ENCODE results near the gene NHP2. TPM values are rescaled to one million over a fixed set of nuclear protein-coding genes. Genes with fewer than 3 reads are reported as not detected.

Gene NHP2
- total and polyA plus RNA-seq, 9 of the 15 experiments (the other 6 are each of a cell fraction or from before 2014, with no cell fraction given) = 52.8 to 622 (median 144) TPM

DNA sequence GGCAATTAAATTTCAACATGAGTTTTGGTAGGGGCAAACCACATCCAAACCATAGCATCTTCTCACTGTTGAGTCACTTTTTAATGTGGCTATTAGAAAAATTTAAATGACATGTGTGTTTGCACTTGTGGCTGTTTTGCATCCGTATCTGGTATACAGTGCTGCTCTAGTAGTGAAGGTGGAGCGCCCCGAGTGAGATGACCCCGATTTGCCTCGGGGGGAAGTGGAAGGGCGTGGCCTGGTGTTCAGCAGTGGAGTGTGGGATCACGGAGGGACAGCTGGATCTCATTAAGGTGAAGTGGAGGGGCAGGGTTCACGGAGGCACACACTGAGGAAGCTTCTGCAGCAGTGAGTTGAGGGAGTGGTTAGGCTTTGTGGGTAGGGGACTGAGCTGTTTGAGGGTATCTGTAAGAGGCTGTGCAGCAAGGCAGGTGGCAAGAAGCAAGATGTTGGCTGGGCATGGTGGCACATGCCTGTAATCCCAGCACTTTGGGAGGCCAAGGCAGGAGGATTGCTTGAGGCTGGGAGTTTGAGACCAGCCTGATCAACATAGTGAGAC, 39.6 kb upstream of the NHP2 start:
- FAIRE-seq (no peak), DNase-seq (ENCODE audit: extremely low read depth in 1 of 4, low spot score in 3 of 4) (peak in 1 of 4 experiments; percentile 7), ATAC-seq (no peak)
- H3K36me3 ChIP-seq (ENCODE audit: control insufficient read depth, insufficient read depth, low read length) = no peaks in the 10 kb centered on the region
- peak overlapping the region; percentile 70; the same call in 1 of the 2 replicates for H2AFZ ChIP-seq (ENCODE audit: low read depth, low read length)
- TF ChIP-seq HDAC3 (IDR thresholded peaks at IDR 0.05; ENCODE audit: borderline replicate concordance, partially characterized antibody) = no peak
- TF ChIP-seq, protein P1, sequence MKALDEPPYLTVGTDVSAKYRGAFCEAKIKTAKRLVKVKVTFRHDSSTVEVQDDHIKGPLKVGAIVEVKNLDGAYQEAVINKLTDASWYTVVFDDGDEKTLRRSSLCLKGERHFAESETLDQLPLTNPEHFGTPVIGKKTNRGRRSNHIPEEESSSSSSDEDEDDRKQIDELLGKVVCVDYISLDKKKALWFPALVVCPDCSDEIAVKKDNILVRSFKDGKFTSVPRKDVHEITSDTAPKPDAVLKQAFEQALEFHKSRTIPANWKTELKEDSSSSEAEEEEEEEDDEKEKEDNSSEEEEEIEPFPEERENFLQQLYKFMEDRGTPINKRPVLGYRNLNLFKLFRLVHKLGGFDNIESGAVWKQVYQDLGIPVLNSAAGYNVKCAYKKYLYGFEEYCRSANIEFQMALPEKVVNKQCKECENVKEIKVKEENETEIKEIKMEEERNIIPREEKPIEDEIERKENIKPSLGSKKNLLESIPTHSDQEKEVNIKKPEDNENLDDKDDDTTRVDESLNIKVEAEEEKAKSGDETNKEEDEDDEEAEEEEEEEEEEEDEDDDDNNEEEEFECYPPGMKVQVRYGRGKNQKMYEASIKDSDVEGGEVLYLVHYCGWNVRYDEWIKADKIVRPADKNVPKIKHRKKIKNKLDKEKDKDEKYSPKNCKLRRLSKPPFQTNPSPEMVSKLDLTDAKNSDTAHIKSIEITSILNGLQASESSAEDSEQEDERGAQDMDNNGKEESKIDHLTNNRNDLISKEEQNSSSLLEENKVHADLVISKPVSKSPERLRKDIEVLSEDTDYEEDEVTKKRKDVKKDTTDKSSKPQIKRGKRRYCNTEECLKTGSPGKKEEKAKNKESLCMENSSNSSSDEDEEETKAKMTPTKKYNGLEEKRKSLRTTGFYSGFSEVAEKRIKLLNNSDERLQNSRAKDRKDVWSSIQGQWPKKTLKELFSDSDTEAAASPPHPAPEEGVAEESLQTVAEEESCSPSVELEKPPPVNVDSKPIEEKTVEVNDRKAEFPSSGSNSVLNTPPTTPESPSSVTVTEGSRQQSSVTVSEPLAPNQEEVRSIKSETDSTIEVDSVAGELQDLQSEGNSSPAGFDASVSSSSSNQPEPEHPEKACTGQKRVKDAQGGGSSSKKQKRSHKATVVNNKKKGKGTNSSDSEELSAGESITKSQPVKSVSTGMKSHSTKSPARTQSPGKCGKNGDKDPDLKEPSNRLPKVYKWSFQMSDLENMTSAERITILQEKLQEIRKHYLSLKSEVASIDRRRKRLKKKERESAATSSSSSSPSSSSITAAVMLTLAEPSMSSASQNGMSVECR (CRISPR knock-in tag; IDR thresholded peaks at IDR 0.05) = no peak
- H3K4me3 ChIP-seq = no peak overlapping the region
- no peak overlapping the region for H3K27ac ChIP-seq (ENCODE audit: extremely low read depth, low read depth, low read length)
- H3K4me1 ChIP-seq (replicated peaks in 1 of 2; ENCODE audit: control insufficient read depth in 2 of 2, insufficient read depth in 2 of 2, low read length in 2 of 2) = peaks cover 0 to 8% of the 10 kb centered on the region in 2 experiments; a peak in 2 of 5 replicates
- H3K27me3 ChIP-seq (ENCODE audit: control insufficient read depth in 2 of 2, insufficient read depth in 2 of 2, low read length in 2 of 2) = peaks cover 5 to 16% of the 10 kb centered on the region in 2 experiments; a peak in 3 of 5 replicates
- CTCF ChIA-PET (ENCODE audit: low intra/inter-chr PET ratio) = interaction anchor here (0.6 kb wide), 1 partner anchor 124 kb away, joined by 3 read pairs; no protein-coding TSS in a partner anchor
- no peak overlapping the region for H3K4me2 ChIP-seq (ENCODE audit: insufficient read depth, low read length)
- no peaks in the 10 kb centered on the region for H4K20me1 ChIP-seq (replicated peaks; ENCODE audit: control insufficient read depth, insufficient read depth, low read length)
- BruUV-seq (replicated peaks) = no TSS peak
- H3K79me2 ChIP-seq (ENCODE audit: control insufficient read depth, insufficient read depth, low read length) = no peaks in the 10 kb centered on the region
- H3K9me1 ChIP-seq (ENCODE audit: control insufficient read depth, insufficient read depth, low read length) = no peaks in the 10 kb centered on the region
- in situ Hi-C loops (cut with MboI) = no loop called here
- intact Hi-C loops (cut with micrococcal nuclease) = no loop called here
- no peak overlapping the region; a peak in 1 of 4 replicates for H3K9ac ChIP-seq (ENCODE audit: insufficient read depth in 1 of 2, low read depth in 2 of 2, low read length in 2 of 2)
- POLR2A ChIA-PET = interaction anchor here (0.9 kb wide), 1 partner anchor 11 kb away, joined by 3 read pairs; the partner anchor contains the start of gene HNRNPAB
- WGBS (ENCODE audit: insufficient coverage, low coverage, missing lambda C conversion rate) = 12% methylated on average over 8 of the region's 8 CpGs
- H3K9me3 ChIP-seq (replicated peaks; ENCODE audit: control insufficient read depth, insufficient read depth, low read depth, low read length) = no peaks in the 10 kb centered on the region; the same call in 1 of the 2 replicates

All from K562 (cell line).